Activated naive CD4-positive, alpha-beta T cell treated with anti-CD3 and anti-CD28 coated beads, Interleukin-2, amount 10 ng/mL, durations not matched to agents 7 days and 5 days (primary cell): ENCODE results near the gene CACNA1H.
A peak's percentile ranks its signal among the peaks of the same experiment; 100 is the strongest.
"Not testable (repeated sequence)": the region's sequence is repeated elsewhere in the genome, so short reads cannot be mapped to it uniquely, and the experiment has no call there.

Experiments
- CTCF ChIA-PET: fragments of 350-600 bp; sonication (Branson Sonifier 250); formaldehyde crosslinking; loops from one replicate; lab custom pipeline; 2021; ENCODE audit warnings: antibody characterized with exemption; lab: Charles Lee
- DNase-seq: peaks from one replicate; pipeline ENCODE4 v3.0.0-alpha.2; 2020
- H3K27ac Mint-ChIP-seq: one replicate; pipeline ENCODE4 v1.8.0; 2021; ENCODE audit warnings: mild to moderate bottlenecking, moderate library complexity, mixed read lengths
- H3K27me3 Mint-ChIP-seq: one replicate; pipeline ENCODE4 v1.8.0; 2021; ENCODE audit warnings: mild to moderate bottlenecking, mixed read lengths
- H3K36me3 Mint-ChIP-seq: one replicate; pipeline ENCODE4 v1.8.0; 2021; ENCODE audit warnings: mixed read lengths
- H3K4me1 Mint-ChIP-seq: one replicate; pipeline ENCODE4 v1.8.0; 2021; ENCODE audit warnings: mixed read lengths
- H3K4me3 Mint-ChIP-seq: one replicate; pipeline ENCODE4 v1.8.0; 2021; ENCODE audit warnings: mild to moderate bottlenecking, moderate library complexity, mixed read lengths
- H3K9me3 Mint-ChIP-seq: one replicate; pipeline ENCODE4 v1.8.0; 2021; ENCODE audit warnings: mixed read lengths

CACNA1H gene

GRCh38 chr16:1243907-1244850, 91.3 kb downstream of the CACNA1H start:
- H3K27me3 Mint-ChIP-seq = peaks cover 27% of the 10 kb centered on the region
- H3K36me3 Mint-ChIP-seq, H3K4me3 Mint-ChIP-seq, H3K9me3 Mint-ChIP-seq, H3K4me1 Mint-ChIP-seq, H3K27ac Mint-ChIP-seq: not testable (repeated sequence)
- peak; percentile 5 for DNase-seq
- CTCF ChIA-PET = interaction anchor here (1.0 kb wide), 1 partner anchor 57 kb away, joined by 3 read pairs; no protein-coding TSS in a partner anchor

- H3K9me3 Mint-ChIP-seq = peaks cover 6% of the 10 kb centered on the region
- no peak overlapping the region for H3K4me3 Mint-ChIP-seq
- H3K27ac Mint-ChIP-seq = no peak overlapping the region
- CTCF ChIA-PET = interaction anchor here (1.0 kb wide), 1 partner anchor 56 kb away, joined by 3 read pairs; no protein-coding TSS in a partner anchor
- no peaks in the 10 kb centered on the region for H3K36me3 Mint-ChIP-seq
- H3K4me1 Mint-ChIP-seq = peaks cover 6% of the 10 kb centered on the region
- H3K27me3 Mint-ChIP-seq = peaks cover 27% of the 10 kb centered on the region
- DNase-seq = peak; percentile 34
These were observed 92.0 kb downstream of the CACNA1H start for GRCh38 chr16:1244881-1245280.

GRCh38 chr16:1245452-1246020, 92.6 kb downstream of the CACNA1H start:
- H3K27me3 Mint-ChIP-seq = peaks cover 27% of the 10 kb centered on the region
- H3K9me3 Mint-ChIP-seq = peaks cover 6% of the 10 kb centered on the region
- no peaks in the 10 kb centered on the region for H3K36me3 Mint-ChIP-seq
- peak; percentile 18 for DNase-seq
- H3K27ac Mint-ChIP-seq = no peak overlapping the region
- no peak overlapping the region for H3K4me3 Mint-ChIP-seq
- H3K4me1 Mint-ChIP-seq = peaks cover 6% of the 10 kb centered on the region
- CTCF ChIA-PET = interaction anchor here (1.0 kb wide), 1 partner anchor 56 kb away, joined by 3 read pairs; no protein-coding TSS in a partner anchor

- H3K9me3 Mint-ChIP-seq, H3K4me1 Mint-ChIP-seq, H3K4me3 Mint-ChIP-seq, H3K27ac Mint-ChIP-seq, H3K36me3 Mint-ChIP-seq, DNase-seq, CTCF ChIA-PET: not testable (repeated sequence)
- H3K27me3 Mint-ChIP-seq = peaks cover 27% of the 10 kb centered on the region
These were observed 95.1 kb downstream of the CACNA1H start for GRCh38 chr16:1247903-1248537.

GRCh38 chr16:1249031-1249755, 96.3 kb downstream of the CACNA1H start:
- CTCF ChIA-PET, DNase-seq, H3K27ac Mint-ChIP-seq, H3K36me3 Mint-ChIP-seq, H3K4me3 Mint-ChIP-seq, H3K9me3 Mint-ChIP-seq, H3K4me1 Mint-ChIP-seq: not testable (repeated sequence)
- peaks cover 27% of the 10 kb centered on the region for H3K27me3 Mint-ChIP-seq

GRCh38 chr16:1253701-1254364, 100.9 kb downstream of the CACNA1H start:
- H3K9me3 Mint-ChIP-seq, H3K27me3 Mint-ChIP-seq, H3K4me1 Mint-ChIP-seq, CTCF ChIA-PET, H3K27ac Mint-ChIP-seq, DNase-seq, H3K36me3 Mint-ChIP-seq, H3K4me3 Mint-ChIP-seq: not testable (repeated sequence)

GRCh38 chr16:1254821-1255220, 101.9 kb downstream of the CACNA1H start:
- H3K36me3 Mint-ChIP-seq, CTCF ChIA-PET, H3K9me3 Mint-ChIP-seq, H3K4me1 Mint-ChIP-seq, H3K27ac Mint-ChIP-seq, DNase-seq, H3K4me3 Mint-ChIP-seq: not testable (repeated sequence)
- peaks cover 12% of the 10 kb centered on the region for H3K27me3 Mint-ChIP-seq

GRCh38 chr16:1255276-1256122, 102.6 kb downstream of the CACNA1H start, which contains the start of gene TPSD1:
Gene TPSD1, plus strand, starts transcription at chr16:1256069. Its CDS starts 212 bp downstream, at chr16:1256281.
- H3K27ac Mint-ChIP-seq, CTCF ChIA-PET, H3K36me3 Mint-ChIP-seq, DNase-seq, H3K4me3 Mint-ChIP-seq, H3K4me1 Mint-ChIP-seq, H3K9me3 Mint-ChIP-seq: not testable (repeated sequence)
- peaks cover 19% of the 10 kb centered on the region for H3K27me3 Mint-ChIP-seq

GRCh38 chr16:1256296-1256873, 103.5 kb downstream of the CACNA1H start:
- CTCF ChIA-PET, H3K4me1 Mint-ChIP-seq, H3K4me3 Mint-ChIP-seq: not testable (repeated sequence)

GRCh38 chr16:1256874-1257322, 104.0 kb downstream of the CACNA1H start:
- no peaks in the 10 kb centered on the region for H3K9me3 Mint-ChIP-seq
- no peak overlapping the region for H3K27ac Mint-ChIP-seq
- H3K4me1 Mint-ChIP-seq = peaks cover 5% of the 10 kb centered on the region
- CTCF ChIA-PET = no interaction called here
- no peaks in the 10 kb centered on the region for H3K36me3 Mint-ChIP-seq
- peaks cover 33% of the 10 kb centered on the region for H3K27me3 Mint-ChIP-seq
- DNase-seq = no peak
- H3K4me3 Mint-ChIP-seq = no peak overlapping the region

More at GRCh38 chr16:1256296-1256873, 103.5 kb downstream of the CACNA1H start:
- H3K27ac Mint-ChIP-seq, DNase-seq, H3K9me3 Mint-ChIP-seq, H3K36me3 Mint-ChIP-seq: not testable (repeated sequence)
- peaks cover 28% of the 10 kb centered on the region for H3K27me3 Mint-ChIP-seq

GRCh38 chr16:1257561-1258224, 104.8 kb downstream of the CACNA1H start:
- Mint-ChIP-seq H3K4me3 (no peak overlapping the region), H3K27ac (no peak overlapping the region), H3K9me3 (no peaks in the 10 kb centered on the region), H3K36me3 (no peaks in the 10 kb centered on the region), H3K4me1 (peaks cover 5% of the 10 kb centered on the region), H3K27me3 (peaks cover 41% of the 10 kb centered on the region)
- no peak for DNase-seq
- CTCF ChIA-PET = no interaction called here

- H3K4me3 Mint-ChIP-seq = no peak overlapping the region
- no peak overlapping the region for H3K27ac Mint-ChIP-seq
- H3K27me3 Mint-ChIP-seq = peaks cover 46% of the 10 kb centered on the region
- H3K4me1 Mint-ChIP-seq = peaks cover 5% of the 10 kb centered on the region
- CTCF ChIA-PET = no interaction called here
- no peaks in the 10 kb centered on the region for H3K36me3 Mint-ChIP-seq
- H3K9me3 Mint-ChIP-seq = no peaks in the 10 kb centered on the region
- DNase-seq = no peak
These were observed 105.3 kb downstream of the CACNA1H start for GRCh38 chr16:1258225-1258600.
